Panc1 (cell line): ENCODE measurements around the gene PHF20. TPM values are rescaled to one million over a fixed set of nuclear protein-coding genes. Genes with fewer than 3 reads are reported as not detected.

Experiments used
- ATAC-seq: fragments of 200-7000 bp; cut with Tn5 transposase; 2 replicates; pipeline ENCODE4 v1.9.1; 2020; ENCODE audit warnings: mild to moderate bottlenecking, moderate library complexity
- BruUV-seq: library from RNA; stranded (reverse); fragments of 400-500 nt; replicated peaks from 2 replicates; lab custom pipeline; 2021; lab: Mats Ljungman, UMichigan
- CTCF ChIA-PET: fragments of 300-600 bp; sonication (Branson Sonifier 250); formaldehyde crosslinking; loops from one replicate; lab custom pipeline; 2022; ENCODE audit warnings: antibody characterized with exemption; lab: Charles Lee
- POLR2A ChIA-PET: fragments of 300-600 bp; sonication (Branson Sonifier 250); formaldehyde crosslinking; loops from one replicate; lab custom pipeline; 2022; ENCODE audit warnings: antibody characterized with exemption; lab: Charles Lee
- DNase-seq: peaks from one replicate; pipeline ENCODE4 v3.0.0-alpha.2; 2010; ENCODE audit warnings: low read depth, low spot score
- H3K27ac ChIP-seq: 2 replicates; pipeline ENCODE4 v1.5.1; 2011; ENCODE audit warnings: mild to moderate bottlenecking, low read length, inconsistent platforms
- H3K27me3 ChIP-seq: fragments of 200-500 bp; sonication (Bioruptor generic); 2 replicates; pipeline ENCODE4 v1.6.0; 2014; ENCODE audit warnings: low read length, inconsistent platforms; ENCODE audit not compliant: control insufficient read depth, insufficient read depth
- H3K36me3 ChIP-seq: fragments of 200-500 bp; sonication (Bioruptor generic); 2 replicates; pipeline ENCODE4 v1.5.1; 2014; ENCODE audit warnings: inconsistent platforms, mild to moderate bottlenecking, low read length, moderate library complexity; ENCODE audit not compliant: control insufficient read depth, insufficient read depth
- H3K4me1 ChIP-seq: 2 replicates; pipeline ENCODE4 v1.5.1; 2011; ENCODE audit warnings: inconsistent platforms, mild to moderate bottlenecking, low read length, moderate library complexity; ENCODE audit not compliant: control insufficient read depth, insufficient read depth
- H3K4me3 ChIP-seq, 2 experiments: 2 replicates each; pipeline ENCODE4 v1.5.1; 2011 to 2012; ENCODE audit warnings: low read depth in 2 of 2, low read length in 2 of 2, mild to moderate bottlenecking in 2 of 2, inconsistent platforms in 1 of 2, moderate library complexity in 1 of 2
- H3K9me3 ChIP-seq: fragments of 200-500 bp; sonication (Bioruptor generic); 2 replicates; pipeline ENCODE4 v1.5.1; 2014; ENCODE audit warnings: low read depth, mild to moderate bottlenecking, inconsistent platforms, low read length, moderate library complexity; ENCODE audit not compliant: control insufficient read depth, insufficient read depth
- CTCF ChIP-seq: fragments of 450-650 bp; IDR thresholded peaks from 2 replicates; pipeline ENCODE4 v1.5.1; 2017; ENCODE audit warnings: mild to moderate bottlenecking
- POLR2AphosphoS5 ChIP-seq: IDR thresholded peaks from 2 replicates; pipeline ENCODE4 v1.6.1; 2012; ENCODE audit warnings: mild to moderate bottlenecking, low read depth, low read length, moderate library complexity
- SIN3A ChIP-seq: IDR thresholded peaks from 2 replicates; pipeline ENCODE4 v1.6.1; 2012; ENCODE audit warnings: low read depth, mild to moderate bottlenecking, low read length, moderate library complexity, borderline replicate concordance; ENCODE audit not compliant: insufficient read depth
- TCF7L2 ChIP-seq: IDR thresholded peaks from 2 replicates; pipeline ENCODE4 v1.6.1; 2011; ENCODE audit warnings: mild to moderate bottlenecking, low read depth, low read length, inconsistent platforms
- in situ Hi-C: cut with HindIII; loops from 2 replicates; pipeline ENCODE4 v1.10.0; 2016; ENCODE audit warnings: low sequenced_read_pairs, low pct_unique_long_range_greater_than_20kb
- intact Hi-C: fragments of 100-400 bp; cut with micrococcal nuclease; formaldehyde crosslinking; loops from one replicate; pipeline ENCODE4 v1.10.0; 2022; ENCODE audit not compliant: unreplicated experiment
- total RNA-seq: library from RNA; stranded (reverse); gene quantifications from one replicate; pipeline ENCODE4 v1.2.1, GENCODE V29; 2021; ENCODE audit not compliant: unreplicated experiment
- TF ChIP-seq, protein P1 (sequence below), 2 experiments: IDR thresholded peaks; 2 replicates each; pipeline ENCODE4 v1.6.1; 2011 to 2012; ENCODE audit warnings: low read depth in 2 of 2, control low read depth in 1 of 2, low read length in 1 of 2, mild to moderate bottlenecking in 1 of 2, moderate library complexity in 1 of 2; ENCODE audit not compliant: insufficient read depth in 1 of 2

Gene PHF20
- total RNA-seq, 1 experiment from 2014 or later, result 51.5 TPM

DNA sequence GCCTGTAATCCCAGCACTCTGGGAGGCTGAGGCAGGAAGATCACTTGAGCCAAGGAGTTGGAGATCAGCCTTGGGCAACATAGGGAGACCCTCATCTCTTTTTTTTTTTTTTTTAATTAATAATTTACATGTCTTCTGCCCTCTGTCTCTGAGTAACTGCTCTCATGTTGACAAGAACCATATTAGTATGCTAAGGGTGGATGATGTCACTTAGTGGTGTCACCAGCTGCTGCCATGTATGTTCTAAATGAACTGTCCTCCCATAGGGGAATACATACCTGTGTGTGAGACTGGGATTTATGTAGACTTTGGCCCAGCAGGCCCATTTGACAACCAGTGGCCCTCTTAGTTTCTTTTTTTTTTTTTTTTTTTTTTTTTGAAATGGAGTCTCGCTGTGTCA is 116.8 kb downstream of the PHF20 start:
- intact Hi-C loops, result no loop called here
- ATAC-seq (no peak), DNase-seq (no peak)
- no peak overlapping the region for H3K4me3 ChIP-seq
- ChIA-PET POLR2A (no interaction called here), CTCF (no interaction called here)
- no TSS peak for BruUV-seq
- in situ Hi-C loops, result no loop called here
- peaks cover 4% of the 10 kb centered on the region for H3K4me1 ChIP-seq
- no peaks in the 10 kb centered on the region for H3K27me3 ChIP-seq
- no peak overlapping the region for H3K27ac ChIP-seq
- no peak for TF ChIP-seq SIN3A
- no peak for TF ChIP-seq CTCF
- TF ChIP-seq TCF7L2, result no peak
- TF ChIP-seq, protein P1, sequence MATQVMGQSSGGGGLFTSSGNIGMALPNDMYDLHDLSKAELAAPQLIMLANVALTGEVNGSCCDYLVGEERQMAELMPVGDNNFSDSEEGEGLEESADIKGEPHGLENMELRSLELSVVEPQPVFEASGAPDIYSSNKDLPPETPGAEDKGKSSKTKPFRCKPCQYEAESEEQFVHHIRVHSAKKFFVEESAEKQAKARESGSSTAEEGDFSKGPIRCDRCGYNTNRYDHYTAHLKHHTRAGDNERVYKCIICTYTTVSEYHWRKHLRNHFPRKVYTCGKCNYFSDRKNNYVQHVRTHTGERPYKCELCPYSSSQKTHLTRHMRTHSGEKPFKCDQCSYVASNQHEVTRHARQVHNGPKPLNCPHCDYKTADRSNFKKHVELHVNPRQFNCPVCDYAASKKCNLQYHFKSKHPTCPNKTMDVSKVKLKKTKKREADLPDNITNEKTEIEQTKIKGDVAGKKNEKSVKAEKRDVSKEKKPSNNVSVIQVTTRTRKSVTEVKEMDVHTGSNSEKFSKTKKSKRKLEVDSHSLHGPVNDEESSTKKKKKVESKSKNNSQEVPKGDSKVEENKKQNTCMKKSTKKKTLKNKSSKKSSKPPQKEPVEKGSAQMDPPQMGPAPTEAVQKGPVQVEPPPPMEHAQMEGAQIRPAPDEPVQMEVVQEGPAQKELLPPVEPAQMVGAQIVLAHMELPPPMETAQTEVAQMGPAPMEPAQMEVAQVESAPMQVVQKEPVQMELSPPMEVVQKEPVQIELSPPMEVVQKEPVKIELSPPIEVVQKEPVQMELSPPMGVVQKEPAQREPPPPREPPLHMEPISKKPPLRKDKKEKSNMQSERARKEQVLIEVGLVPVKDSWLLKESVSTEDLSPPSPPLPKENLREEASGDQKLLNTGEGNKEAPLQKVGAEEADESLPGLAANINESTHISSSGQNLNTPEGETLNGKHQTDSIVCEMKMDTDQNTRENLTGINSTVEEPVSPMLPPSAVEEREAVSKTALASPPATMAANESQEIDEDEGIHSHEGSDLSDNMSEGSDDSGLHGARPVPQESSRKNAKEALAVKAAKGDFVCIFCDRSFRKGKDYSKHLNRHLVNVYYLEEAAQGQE (IDR thresholded peaks at IDR 0.05; ENCODE audit: insufficient read depth in 1 of 2, low read depth in 2 of 2, low read length in 1 of 2), result no peak
- no peak for TF ChIP-seq POLR2AphosphoS5
- H3K36me3 ChIP-seq, result no peaks in the 10 kb centered on the region
- no peaks in the 10 kb centered on the region for H3K9me3 ChIP-seq

GRCh38 chr20:35891375-35891774 is 119.6 kb downstream of the PHF20 start:
- ChIA-PET CTCF (no interaction called here), POLR2A (no interaction called here)

More at GRCh38 chr20:35891375-35891774, 119.6 kb downstream of the PHF20 start:
- BruUV-seq, result no TSS peak
- H3K4me3 ChIP-seq, result no peak overlapping the region
- H3K9me3 ChIP-seq, result no peaks in the 10 kb centered on the region
- H3K27me3 ChIP-seq, result no peaks in the 10 kb centered on the region
- ATAC-seq (no peak), DNase-seq (no peak)
- TF ChIP-seq CTCF (no peak), POLR2AphosphoS5 (no peak), TCF7L2 (no peak), SIN3A (no peak)
- TF ChIP-seq, protein P1 (IDR thresholded peaks at IDR 0.05; ENCODE audit: insufficient read depth in 1 of 2, low read depth in 2 of 2, low read length in 1 of 2), result no peak
- in situ Hi-C loops, result no loop called here
- no peak overlapping the region for H3K27ac ChIP-seq
- no peaks in the 10 kb centered on the region for H3K36me3 ChIP-seq
- intact Hi-C loops, result no loop called here
- no peaks in the 10 kb centered on the region for H3K4me1 ChIP-seq
